Chondrocyte (in vitro differentiated cells): ENCODE measurements around the gene GAS7. TPM values are rescaled to one million over a fixed set of nuclear protein-coding genes. Genes with fewer than 3 reads are reported as not detected.

Source experiments
- DNase-seq: peaks from one replicate; pipeline ENCODE4 v3.0.0; 2021; ENCODE audit warnings: mixed read lengths, low spot score
- H3K27ac Mint-ChIP-seq: one replicate; pipeline ENCODE4 v1.8.0; 2021; ENCODE audit warnings: mild to moderate bottlenecking, moderate library complexity, mixed read lengths; ENCODE audit not compliant: unreplicated experiment
- H3K27me3 Mint-ChIP-seq: 2 replicates; pipeline ENCODE4 v1.8.0; 2021; ENCODE audit warnings: low read depth, mixed read lengths
- H3K36me3 Mint-ChIP-seq: 2 replicates; pipeline ENCODE4 v1.8.0; 2021; ENCODE audit warnings: low read depth, mixed read lengths
- H3K4me1 Mint-ChIP-seq: 2 replicates; pipeline ENCODE4 v1.8.0; 2021; ENCODE audit warnings: low read depth, mild to moderate bottlenecking, mixed read lengths
- H3K4me3 Mint-ChIP-seq: one replicate; pipeline ENCODE4 v1.8.0; 2021; ENCODE audit warnings: mild to moderate bottlenecking, moderate library complexity, mixed read lengths; ENCODE audit not compliant: unreplicated experiment
- H3K9me3 Mint-ChIP-seq: 2 replicates; pipeline ENCODE4 v1.8.0; 2021; ENCODE audit warnings: low read depth, mixed read lengths
- CTCF ChIP-seq: fragments of 200-600 bp; sonication (generic); IDR thresholded peaks from 2 replicates; pipeline ENCODE4 v1.5.0; 2021; ENCODE audit warnings: antibody characterized with exemption, mild to moderate bottlenecking, moderate library complexity
- total RNA-seq: library from RNA; stranded (reverse); gene quantifications from 3 replicates; pipeline ENCODE4 v1.2.1, GENCODE V29; 2021

Gene GAS7
- total RNA-seq, 1 donor from 2014 or later: 6.9 TPM

- H3K36me3 Mint-ChIP-seq: peaks cover 3% of the 10 kb centered on the region
- H3K27me3 Mint-ChIP-seq: peaks cover 3% of the 10 kb centered on the region
- TF ChIP-seq CTCF: no peak
- no peak overlapping the region for H3K4me3 Mint-ChIP-seq
- peaks cover 14% of the 10 kb centered on the region for H3K4me1 Mint-ChIP-seq
- H3K27ac Mint-ChIP-seq: no peak overlapping the region
- DNase-seq: no peak
- H3K9me3 Mint-ChIP-seq: peaks cover 2% of the 10 kb centered on the region
These were observed 262.3 kb downstream of the GAS7 start for GRCh38 chr17:9936095-9936494.

- peaks cover 3% of the 10 kb centered on the region for H3K27me3 Mint-ChIP-seq
- no peak overlapping the region for H3K27ac Mint-ChIP-seq
- peaks cover 14% of the 10 kb centered on the region for H3K4me1 Mint-ChIP-seq
- no peak for TF ChIP-seq CTCF
- peaks cover 2% of the 10 kb centered on the region for H3K9me3 Mint-ChIP-seq
- DNase-seq: no peak
- no peak overlapping the region for H3K4me3 Mint-ChIP-seq
- peaks cover 3% of the 10 kb centered on the region for H3K36me3 Mint-ChIP-seq
These were observed 263.0 kb downstream of the GAS7 start for GRCh38 chr17:9935408-9935807.

- Mint-ChIP-seq H3K4me3 (no peak overlapping the region), H3K27me3 (peaks cover 3% of the 10 kb centered on the region), H3K4me1 (peaks cover 18% of the 10 kb centered on the region), H3K27ac (no peak overlapping the region), H3K9me3 (peaks cover 2% of the 10 kb centered on the region), H3K36me3 (peaks cover 3% of the 10 kb centered on the region)
- no peak for DNase-seq
- no peak for TF ChIP-seq CTCF
These were observed 264.1 kb downstream of the GAS7 start for GRCh38 chr17:9934331-9934730.

GRCh38 chr17:9932491-9932890, 265.9 kb downstream of the GAS7 start:
- H3K4me1 Mint-ChIP-seq: peaks cover 26% of the 10 kb centered on the region
- no peak overlapping the region for H3K27ac Mint-ChIP-seq
- H3K36me3 Mint-ChIP-seq: peaks cover 3% of the 10 kb centered on the region
- no peak overlapping the region for H3K4me3 Mint-ChIP-seq
- TF ChIP-seq CTCF: no peak
- H3K27me3 Mint-ChIP-seq: peaks cover 3% of the 10 kb centered on the region
- no peaks in the 10 kb centered on the region for H3K9me3 Mint-ChIP-seq
- no peak for DNase-seq

GRCh38 chr17:9931144-9931741, 267.2 kb downstream of the GAS7 start:
- peaks cover 3% of the 10 kb centered on the region for H3K27me3 Mint-ChIP-seq
- no peak for DNase-seq
- no peak overlapping the region for H3K27ac Mint-ChIP-seq
- peaks cover 3% of the 10 kb centered on the region for H3K36me3 Mint-ChIP-seq
- TF ChIP-seq CTCF: no peak
- no peaks in the 10 kb centered on the region for H3K9me3 Mint-ChIP-seq
- no peak overlapping the region for H3K4me3 Mint-ChIP-seq
- peaks cover 19% of the 10 kb centered on the region for H3K4me1 Mint-ChIP-seq
